Testis (tissue), 3 donors: Measurements from ENCODE around the gene ZNF423. TPM values are rescaled to one million over a fixed set of nuclear protein-coding genes. Genes with fewer than 3 reads are reported as not detected.

Experiments
- DNase-seq: peaks from one replicate; pipeline ENCODE4 v3.0.0-alpha.2; 2019
- H3K27ac ChIP-seq, 2 donors: fragments of 200-600 bp; sonication (generic); one replicate each; pipeline ENCODE4 v1.5.1; 2019
- H3K27me3 ChIP-seq: fragments of 200-600 bp; sonication (generic); one replicate; pipeline ENCODE4 v1.5.1; 2019
- H3K36me3 ChIP-seq: fragments of 200-600 bp; sonication (generic); one replicate; pipeline ENCODE4 v1.5.1; 2017; ENCODE audit warnings: low read depth; ENCODE audit errors: missing control alignments
- H3K4me1 ChIP-seq: fragments of 200-600 bp; sonication (generic); one replicate; pipeline ENCODE4 v1.5.1; 2019
- H3K4me3 ChIP-seq, 2 donors: fragments of 200-600 bp; sonication (generic); one replicate each; pipeline ENCODE4 v1.5.1; 2017 to 2019
- H3K9me3 ChIP-seq: fragments of 200-600 bp; sonication (generic); one replicate; pipeline ENCODE4 v1.5.1; 2017
- POLR2A ChIP-seq: fragments of 450-650 bp; IDR thresholded peaks from one replicate; pipeline ENCODE4 v1.6.1; 2017; ENCODE audit warnings: antibody characterized with exemption, mild to moderate bottlenecking, moderate library complexity
- WGBS, 2 donors: methylation state at CpG; one replicate each; pipeline ENCODE4 v1.1.5; 2018; 5-methylcytosine and 5-hydroxymethylcytosine counted together
- intact Hi-C: fragments of 100-400 bp; cut with DNase I; formaldehyde crosslinking; loops from one replicate; pipeline ENCODE4 v1.15.1; 2023; ENCODE audit warnings: low total_unique reads
- polyA plus RNA-seq: library from polyadenylated mRNA; stranded (reverse); fragments of 350-450 nt; fragmentation: Illumina TruSeq; extraction: RNeasy Lipid Tissue Mini Kit (QIAGEN cat#74804); gene quantifications from one replicate; pipeline ENCODE4 v1.2.3, GENCODE V29; 2014; ENCODE audit warnings: low read depth, low replicate concordance; ENCODE audit not compliant: insufficient read depth
- total RNA-seq, 2 donors: library from RNA; depleted of rRNA; stranded (reverse); fragments of >200 nt; gene quantifications; one replicate each; pipeline ENCODE4 v1.2.3, GENCODE V29; 2016
- TF ChIP-seq, protein P1 (sequence below), 3 experiments: fragments of 450-650 bp in 2 of 3; fragments of 200-600 bp in 1 of 3; sonication (generic) in 1 of 3; IDR thresholded peaks; one replicate each; pipeline ENCODE4 v1.5.1; 2016 to 2019; ENCODE audit warnings: antibody characterized with exemption in 3 of 3, mild to moderate bottlenecking in 2 of 3, moderate library complexity in 1 of 3

Gene ZNF423
- total and polyA plus RNA-seq, 3 donors from 2014 or later = 8.9 to 19.0 (median 12.1) TPM

DNA sequence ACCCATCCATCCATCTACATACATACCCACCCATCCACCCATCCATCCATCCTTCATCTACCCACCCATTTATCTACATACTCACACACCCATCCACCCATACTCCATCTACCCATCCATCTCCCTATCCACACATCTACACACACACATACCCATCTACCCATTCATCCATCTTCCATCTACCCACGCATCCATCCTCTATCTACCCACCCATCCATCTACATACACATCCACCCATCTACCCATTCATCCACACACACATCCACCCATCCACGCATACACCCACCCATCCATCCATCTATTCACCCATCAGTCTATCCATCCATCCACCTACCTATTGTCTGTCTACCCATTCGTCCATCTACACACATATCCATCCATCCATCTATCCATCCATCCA is 227.8 kb downstream of the ZNF423 start:
- TF ChIP-seq, protein P1, sequence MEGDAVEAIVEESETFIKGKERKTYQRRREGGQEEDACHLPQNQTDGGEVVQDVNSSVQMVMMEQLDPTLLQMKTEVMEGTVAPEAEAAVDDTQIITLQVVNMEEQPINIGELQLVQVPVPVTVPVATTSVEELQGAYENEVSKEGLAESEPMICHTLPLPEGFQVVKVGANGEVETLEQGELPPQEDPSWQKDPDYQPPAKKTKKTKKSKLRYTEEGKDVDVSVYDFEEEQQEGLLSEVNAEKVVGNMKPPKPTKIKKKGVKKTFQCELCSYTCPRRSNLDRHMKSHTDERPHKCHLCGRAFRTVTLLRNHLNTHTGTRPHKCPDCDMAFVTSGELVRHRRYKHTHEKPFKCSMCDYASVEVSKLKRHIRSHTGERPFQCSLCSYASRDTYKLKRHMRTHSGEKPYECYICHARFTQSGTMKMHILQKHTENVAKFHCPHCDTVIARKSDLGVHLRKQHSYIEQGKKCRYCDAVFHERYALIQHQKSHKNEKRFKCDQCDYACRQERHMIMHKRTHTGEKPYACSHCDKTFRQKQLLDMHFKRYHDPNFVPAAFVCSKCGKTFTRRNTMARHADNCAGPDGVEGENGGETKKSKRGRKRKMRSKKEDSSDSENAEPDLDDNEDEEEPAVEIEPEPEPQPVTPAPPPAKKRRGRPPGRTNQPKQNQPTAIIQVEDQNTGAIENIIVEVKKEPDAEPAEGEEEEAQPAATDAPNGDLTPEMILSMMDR (IDR thresholded peaks at IDR 0.05) = no peak
- no peak for TF ChIP-seq POLR2A
- no peak for DNase-seq
- intact Hi-C loops = no loop called here
- Histone ChIP-seq H3K9me3 (no peaks in the 10 kb centered on the region), H3K4me1 (peaks cover 8% of the 10 kb centered on the region), H3K27me3 (no peaks in the 10 kb centered on the region), H3K36me3 (no peaks in the 10 kb centered on the region), H3K4me3 (no peak overlapping the region), H3K27ac (no peak overlapping the region)
- 95 to 97% methylated on average over 3 of the region's 3 CpGs for WGBS, 2 donors

DNA sequence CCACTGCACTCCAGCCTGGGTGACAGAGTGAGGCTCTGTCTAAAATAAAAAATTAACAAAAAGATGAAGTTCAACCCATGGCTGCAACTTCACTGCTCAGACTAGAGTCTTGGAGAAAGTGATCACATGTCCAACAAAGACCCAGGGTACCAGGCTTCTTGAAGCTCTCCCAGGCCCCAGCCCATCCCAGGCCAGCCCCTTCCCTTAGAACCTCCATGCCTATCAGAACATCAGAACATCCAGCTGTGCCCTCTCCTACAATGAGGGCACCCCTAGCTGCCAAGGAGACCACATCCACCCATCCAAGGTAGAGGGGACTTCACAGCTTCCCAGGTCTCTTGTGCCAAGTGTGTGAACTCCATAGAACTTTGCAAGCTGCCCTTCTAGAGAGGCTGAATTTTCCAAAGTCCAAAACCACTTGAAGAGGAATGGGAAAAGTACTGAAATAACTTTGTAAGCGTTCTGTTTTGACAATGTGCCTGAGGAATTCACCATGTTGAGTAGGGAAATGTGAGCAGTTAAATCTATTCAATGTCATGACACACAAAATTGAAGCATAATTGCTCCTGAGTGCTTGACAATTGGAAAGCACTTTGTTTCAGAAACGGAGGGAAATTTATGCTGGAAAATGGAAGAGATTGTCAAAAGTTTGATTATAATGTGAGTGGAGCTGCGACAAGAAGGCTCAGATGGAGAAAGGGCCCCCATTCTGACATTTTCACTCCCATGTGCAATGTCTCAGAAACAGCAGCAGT is 230.4 kb downstream of the ZNF423 start:
- TF ChIP-seq, protein P1 (IDR thresholded peaks at IDR 0.05) = no peak
- no peak for TF ChIP-seq POLR2A
- Histone ChIP-seq H3K9me3 (no peaks in the 10 kb centered on the region), H3K4me1 (peaks cover 6% of the 10 kb centered on the region), H3K36me3 (no peaks in the 10 kb centered on the region), H3K27ac (no peak overlapping the region), H3K27me3 (no peaks in the 10 kb centered on the region), H3K4me3 (no peak overlapping the region)
- DNase-seq = no peak
- intact Hi-C loops = no loop called here
- WGBS, 2 donors = 70 to 74% methylated on average over 3 of the region's 3 CpGs

DNA sequence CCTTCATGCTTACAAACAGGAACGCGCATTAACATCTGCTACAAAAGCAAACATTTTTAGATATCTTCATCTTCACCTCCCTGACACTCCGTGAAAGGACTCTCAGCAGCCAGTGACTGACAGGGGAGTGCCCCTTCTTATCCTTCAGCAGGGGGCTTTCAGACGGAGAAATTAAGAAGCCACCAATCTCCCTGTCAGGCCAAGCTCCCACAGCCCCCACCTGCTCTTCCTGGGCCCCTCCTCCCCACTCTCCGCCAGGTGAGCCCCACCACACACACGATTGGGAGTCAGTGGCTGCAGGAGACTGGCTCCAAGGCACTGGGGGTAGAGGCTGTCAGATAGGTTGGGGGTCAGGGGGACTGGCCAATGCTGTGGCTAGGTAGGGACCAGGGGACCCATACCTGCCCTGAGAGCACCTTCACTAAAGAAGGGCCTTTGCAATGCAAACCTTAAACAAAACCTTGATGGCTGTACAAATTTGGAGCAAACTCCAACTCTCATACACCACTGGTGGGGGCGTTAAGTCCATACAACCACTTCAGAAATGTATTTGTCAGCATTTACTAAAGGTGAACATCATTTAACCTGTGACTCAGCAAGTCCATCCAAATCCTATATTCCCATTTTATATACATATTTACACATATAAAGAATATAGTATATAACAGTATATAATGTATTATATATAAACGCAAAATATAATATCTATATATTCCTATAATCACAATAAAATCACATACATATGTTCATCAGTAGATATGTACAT is 232.2 kb downstream of the ZNF423 start:
- 83 to 87% methylated on average over 6 to 8 of the region's 8 CpGs for WGBS, 2 donors
- TF ChIP-seq, protein P1 (IDR thresholded peaks at IDR 0.05) = no peak
- no peak for TF ChIP-seq POLR2A
- H3K9me3 ChIP-seq = no peaks in the 10 kb centered on the region
- no peak for DNase-seq
- no peaks in the 10 kb centered on the region for H3K27me3 ChIP-seq
- no peak overlapping the region for H3K4me3 ChIP-seq
- intact Hi-C loops = no loop called here
- H3K4me1 ChIP-seq = peaks cover 14% of the 10 kb centered on the region
- H3K27ac ChIP-seq = no peak overlapping the region
- H3K36me3 ChIP-seq = no peaks in the 10 kb centered on the region

DNA sequence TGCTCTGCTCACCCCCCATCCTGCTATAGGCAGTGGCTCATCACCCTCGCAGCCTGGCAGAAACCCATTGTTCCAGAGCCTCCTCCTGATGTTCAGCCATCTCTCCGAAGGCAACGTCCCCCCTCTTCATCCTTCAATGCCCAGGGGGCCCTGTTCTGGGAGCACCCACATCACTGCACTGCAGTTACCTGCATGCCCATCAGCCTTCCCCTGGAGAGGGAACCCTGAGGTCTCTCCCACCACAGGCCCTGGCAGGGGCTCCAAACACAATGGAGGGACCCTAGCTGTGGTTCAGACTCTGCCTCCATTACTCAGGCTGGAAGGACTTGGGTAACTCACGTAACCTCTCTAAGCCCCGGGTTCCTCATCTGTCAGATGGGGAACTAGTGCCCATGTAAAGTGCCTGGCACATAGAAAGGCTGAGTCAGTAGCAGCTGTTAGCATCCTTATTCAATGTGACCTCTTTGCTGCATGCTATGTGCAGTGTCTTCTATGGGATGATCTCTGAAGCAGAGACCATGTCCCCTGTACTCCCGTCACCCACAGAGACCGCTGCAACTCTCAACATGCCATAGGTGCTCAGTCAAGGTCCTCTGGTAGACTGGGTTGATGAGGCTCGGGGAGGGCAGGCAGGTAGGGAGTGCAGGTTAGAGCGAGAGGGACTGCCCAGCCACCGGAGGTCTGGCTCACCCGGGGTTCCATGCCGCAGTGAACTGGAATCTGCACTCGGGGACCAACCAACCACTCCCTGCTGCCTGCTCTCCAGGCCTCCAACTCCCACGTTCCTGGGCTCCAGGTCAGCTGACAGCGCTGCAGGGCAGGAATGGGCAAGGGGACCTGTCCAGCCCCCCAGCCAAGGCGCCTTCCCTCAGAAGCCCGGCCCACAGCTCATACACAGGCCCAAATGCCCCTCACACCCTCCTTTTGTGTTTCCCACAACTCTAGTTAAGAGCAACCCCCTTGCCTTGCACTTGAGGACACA is 233.2 kb downstream of the ZNF423 start:
- H3K4me1 ChIP-seq = peaks cover 14% of the 10 kb centered on the region
- H3K36me3 ChIP-seq = no peaks in the 10 kb centered on the region
- DNase-seq = no peak
- no peaks in the 10 kb centered on the region for H3K27me3 ChIP-seq
- H3K9me3 ChIP-seq = no peaks in the 10 kb centered on the region
- no peak for TF ChIP-seq POLR2A
- TF ChIP-seq, protein P1 (IDR thresholded peaks at IDR 0.05) = no peak
- intact Hi-C loops = no loop called here
- WGBS, 2 donors = 88% methylated on average over 15 to 17 of the region's 17 CpGs
- no peak overlapping the region for H3K27ac ChIP-seq
- H3K4me3 ChIP-seq = no peak overlapping the region
